ENCODE measurements around the gene ZSWIM8. TPM values are rescaled to one million over a fixed set of nuclear protein-coding genes. Genes with fewer than 3 reads are reported as not detected.

Gene ZSWIM8
- total RNA-seq, 4 donors from 2014 or later = 66.4 to 123 (median 107) TPM

GRCh38 chr10:73762915-73763314 lies 22.5 kb upstream of the ZSWIM8 start:
- no peak for TF ChIP-seq POLR2A (IDR thresholded peaks at IDR 0.05; ENCODE audit: low read depth)
- no peak for TF ChIP-seq POLR2AphosphoS5 (IDR thresholded peaks at IDR 0.05)
- 64% methylated on average over 2 of the region's 2 CpGs for WGBS
- no peak overlapping the region for H3K4me3 ChIP-seq
- peaks cover 0 to 4% (median 2%) of the 10 kb centered on the region in 4 donors for H3K4me1 ChIP-seq
- intact Hi-C loops (cut with DNase I) = no loop called here
- H3K27ac ChIP-seq (replicated peaks in 1 of 4) = no peak overlapping the region
- peaks cover 81 to 97% (median 93%) of the 10 kb centered on the region in 4 donors for H3K36me3 ChIP-seq
- no peaks in the 10 kb centered on the region for H3K9me3 ChIP-seq
- DNase-seq (ENCODE audit: extremely low spot score) = no peak
- H3K27me3 ChIP-seq = no peaks in the 10 kb centered on the region

GRCh38 chr10:73763343-73763742 lies 22.1 kb upstream of the ZSWIM8 start:
- peaks cover 0 to 4% (median 2%) of the 10 kb centered on the region in 4 donors for H3K4me1 ChIP-seq
- H3K27me3 ChIP-seq = no peaks in the 10 kb centered on the region
- no peaks in the 10 kb centered on the region for H3K9me3 ChIP-seq
- no peak overlapping the region for H3K27ac ChIP-seq (replicated peaks in 1 of 4)
- peaks cover 83 to 100% (median 98%) of the 10 kb centered on the region in 4 donors for H3K36me3 ChIP-seq
- DNase-seq (ENCODE audit: extremely low spot score) = no peak
- intact Hi-C loops (cut with DNase I) = no loop called here
- WGBS = 83% methylated on average over 2 of the region's 2 CpGs
- TF ChIP-seq CTCF (IDR thresholded peaks at IDR 0.05) (no peak), EP300 (IDR thresholded peaks at IDR 0.05) (no peak)
- H3K4me3 ChIP-seq = no peak overlapping the region

DNA sequence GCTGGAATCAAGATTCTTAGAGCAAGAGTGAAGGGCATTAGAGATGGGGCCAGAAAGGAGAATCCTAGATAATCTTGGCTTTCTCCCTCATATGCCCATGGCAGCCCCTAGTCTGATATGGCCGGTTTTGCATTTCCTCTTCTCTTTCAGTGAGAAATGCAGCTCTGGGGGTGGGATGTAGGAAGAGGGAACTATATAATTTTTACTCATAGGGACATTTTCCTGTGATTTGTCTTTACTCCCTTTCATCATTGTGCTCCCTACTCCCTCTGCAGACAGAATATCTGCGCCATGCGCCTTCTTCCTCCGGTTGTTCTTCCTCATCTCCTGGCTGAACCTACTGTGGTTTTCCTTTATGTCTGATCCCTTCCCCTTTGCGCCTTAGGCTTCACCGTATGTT lies 20.3 kb upstream of the ZSWIM8 start:
- H3K27ac ChIP-seq (replicated peaks in 1 of 4) = no peak overlapping the region
- no peak for DNase-seq (ENCODE audit: extremely low spot score)
- intact Hi-C loops (cut with DNase I) = no loop called here
- peaks cover 0 to under 1% (median 0%) of the 10 kb centered on the region in 4 donors for H3K4me1 ChIP-seq
- TF ChIP-seq POLR2A (IDR thresholded peaks at IDR 0.05; ENCODE audit: low read depth) (no peak), EP300 (IDR thresholded peaks at IDR 0.05) (no peak), CTCF (IDR thresholded peaks at IDR 0.05) (no peak), POLR2AphosphoS5 (IDR thresholded peaks at IDR 0.05) (no peak)
- no peaks in the 10 kb centered on the region for H3K9me3 ChIP-seq
- H3K36me3 ChIP-seq = peaks cover 90 to 100% (median 100%) of the 10 kb centered on the region in 4 donors
- WGBS = 87% methylated on average over 6 of the region's 6 CpGs
- H3K4me3 ChIP-seq = no peak overlapping the region
- H3K27me3 ChIP-seq = no peaks in the 10 kb centered on the region

- Histone ChIP-seq H3K9me3 (no peaks in the 10 kb centered on the region), H3K27ac (replicated peaks in 1 of 4) (no peak overlapping the region), H3K4me1 (peaks cover 12 to 19% (median 16%) of the 10 kb centered on the region in 4 donors), H3K27me3 (no peaks in the 10 kb centered on the region), H3K36me3 (peaks cover 69 to 78% (median 77%) of the 10 kb centered on the region in 4 donors), H3K4me3 (no peak overlapping the region)
- DNase-seq (ENCODE audit: extremely low spot score) = no peak
- no peak for TF ChIP-seq POLR2A (IDR thresholded peaks at IDR 0.05; ENCODE audit: low read depth)
- no peak for TF ChIP-seq POLR2AphosphoS5 (IDR thresholded peaks at IDR 0.05)
- TF ChIP-seq EP300 (IDR thresholded peaks at IDR 0.05) = no peak
- no peak for TF ChIP-seq CTCF (IDR thresholded peaks at IDR 0.05)
- intact Hi-C loops (cut with DNase I) = no loop called here
- 80% methylated on average over 11 of the region's 11 CpGs for WGBS
Measured at GRCh38 chr10:73768881-73769280, 16.5 kb upstream of the ZSWIM8 start.

DNA sequence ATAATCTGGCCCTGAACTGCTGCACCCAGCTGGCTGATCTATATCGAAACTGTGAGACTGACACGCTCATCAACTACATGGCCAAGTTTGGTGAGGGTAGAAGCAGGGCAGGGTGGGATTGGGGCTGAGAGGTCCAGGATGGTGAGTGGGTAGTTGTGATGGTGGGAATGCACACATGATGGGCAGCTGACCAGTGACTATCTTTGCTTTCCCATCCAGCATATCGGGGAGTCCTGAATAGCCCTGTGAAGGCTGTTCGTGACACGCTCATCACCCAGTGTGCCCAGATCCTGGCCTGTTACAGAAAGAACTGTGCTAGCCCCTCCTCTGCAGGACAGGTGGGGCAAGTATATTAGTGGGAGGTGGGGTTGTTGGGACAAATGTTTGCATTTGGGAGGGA lies 16.0 kb upstream of the ZSWIM8 start:
- Histone ChIP-seq H3K27ac (replicated peaks in 1 of 4) (no peak overlapping the region), H3K27me3 (no peaks in the 10 kb centered on the region), H3K4me1 (peaks cover 17 to 24% (median 21%) of the 10 kb centered on the region in 4 donors), H3K36me3 (peaks cover 64 to 72% (median 72%) of the 10 kb centered on the region in 4 donors), H3K9me3 (no peaks in the 10 kb centered on the region), H3K4me3 (no peak overlapping the region)
- WGBS = 97% methylated on average over 5 of the region's 5 CpGs
- no peak for TF ChIP-seq EP300 (IDR thresholded peaks at IDR 0.05)
- TF ChIP-seq CTCF (IDR thresholded peaks at IDR 0.05) = no peak
- no peak for TF ChIP-seq POLR2A (IDR thresholded peaks at IDR 0.05; ENCODE audit: low read depth)
- TF ChIP-seq POLR2AphosphoS5 (IDR thresholded peaks at IDR 0.05) = no peak
- no peak for DNase-seq (ENCODE audit: extremely low spot score)
- intact Hi-C loops (cut with DNase I) = no loop called here

All from esophagus muscularis mucosa (tissue), 4 donors.